ENCODE measurements around the gene CREB1.

The CREB1 gene

GRCh38 chr2:207543272-207543671 lies 13.5 kb downstream of the CREB1 start:
- DNase-seq (ENCODE audit: low spot score) = no peak

GRCh38 chr2:207546822-207547221 lies 17.1 kb downstream of the CREB1 start:
- no peak for DNase-seq (ENCODE audit: low spot score)

GRCh38 chr2:207549145-207549544 lies 19.4 kb downstream of the CREB1 start:
- DNase-seq (ENCODE audit: low spot score) = no peak

GRCh38 chr2:207558079-207558491 lies 28.3 kb downstream of the CREB1 start:
- no peak for DNase-seq (ENCODE audit: low spot score)

- no peak for DNase-seq (ENCODE audit: low spot score)
These were observed 31.8 kb downstream of the CREB1 start for GRCh38 chr2:207561386-207562080.

GRCh38 chr2:207565736-207566500 lies 36.2 kb downstream of the CREB1 start:
- DNase-seq (ENCODE audit: low spot score) = no peak

GRCh38 chr2:207567671-207568070 lies 37.9 kb downstream of the CREB1 start:
- DNase-seq (ENCODE audit: low spot score) = no peak

- no peak for DNase-seq (ENCODE audit: low spot score)
These were observed 41.6 kb downstream of the CREB1 start for GRCh38 chr2:207571370-207571769.

- DNase-seq (ENCODE audit: low spot score) = no peak
These were observed 55.2 kb downstream of the CREB1 start for GRCh38 chr2:207584952-207585351.

GRCh38 chr2:207587305-207587704 lies 57.5 kb downstream of the CREB1 start:
- DNase-seq (ENCODE audit: low spot score) = no peak

- DNase-seq (ENCODE audit: low spot score) = no peak
These were observed 59.4 kb downstream of the CREB1 start for GRCh38 chr2:207589143-207589542.

GRCh38 chr2:207593277-207593676 lies 63.5 kb downstream of the CREB1 start:
- no peak for DNase-seq (ENCODE audit: low spot score)

- DNase-seq (ENCODE audit: low spot score) = no peak
These were observed 64.5 kb downstream of the CREB1 start for GRCh38 chr2:207594264-207594663.

- no peak for DNase-seq (ENCODE audit: low spot score)
These were observed 65.0 kb downstream of the CREB1 start for GRCh38 chr2:207594731-207595130.

- no peak for DNase-seq (ENCODE audit: low spot score)
These were observed 69.9 kb downstream of the CREB1 start for GRCh38 chr2:207599636-207600035.

- DNase-seq (ENCODE audit: low spot score) = no peak
These were observed 70.5 kb downstream of the CREB1 start for GRCh38 chr2:207600231-207600630.

- DNase-seq (ENCODE audit: low spot score) = no peak
These were observed 72.0 kb downstream of the CREB1 start for GRCh38 chr2:207601774-207602173.

GRCh38 chr2:207603486-207603885 lies 73.7 kb downstream of the CREB1 start:
- DNase-seq (ENCODE audit: low spot score) = no peak

GRCh38 chr2:207606399-207606798 lies 76.6 kb downstream of the CREB1 start:
- no peak for DNase-seq (ENCODE audit: low spot score)

- no peak for DNase-seq (ENCODE audit: low spot score)
These were observed 77.1 kb downstream of the CREB1 start for GRCh38 chr2:207606829-207607228.

- DNase-seq (ENCODE audit: low spot score) = no peak
These were observed 83.0 kb downstream of the CREB1 start for GRCh38 chr2:207612714-207613113.

GRCh38 chr2:207614824-207615223 lies 85.1 kb downstream of the CREB1 start:
- DNase-seq (ENCODE audit: low spot score) = no peak

GRCh38 chr2:207616185-207616584 lies 86.4 kb downstream of the CREB1 start:
- DNase-seq (ENCODE audit: low spot score) = peak; percentile 52

Measured in RKO (cell line).